CD14-positive monocyte (primary cell): ENCODE measurements around the gene CDH12. TPM values are rescaled to one million over a fixed set of nuclear protein-coding genes. Genes with fewer than 3 reads are reported as not detected.

Experiments used
- DNase-seq, 3 donors: peaks; one replicate each; pipeline ENCODE4 v3.0.0-alpha.2; 2011 to 2022
- H2AFZ ChIP-seq: 2 replicates; pipeline ENCODE4 v1.6.0; 2012; ENCODE audit warnings: mild to moderate bottlenecking, low read depth, low read length, inconsistent platforms; ENCODE audit not compliant: insufficient read depth, poor library complexity, severe bottlenecking
- H3K27ac ChIP-seq, 2 donors: 1 replicate in 1 of 2; 2 replicates in 1 of 2; pipeline ENCODE4 v1.5.1; 2012 to 2013; ENCODE audit warnings: low read length in 2 of 2, control low read depth in 1 of 2, inconsistent platforms in 1 of 2, low read depth in 1 of 2, mild to moderate bottlenecking in 1 of 2
- H3K27me3 ChIP-seq, 2 donors: one replicate each; pipeline versions ENCODE4 v1.6.0 to v1.6.1; 2011 to 2013; ENCODE audit warnings: low read length in 2 of 2; ENCODE audit not compliant: control insufficient read depth in 2 of 2, insufficient read depth in 2 of 2
- H3K36me3 ChIP-seq, 2 donors: replicated peaks in 1 of 2; 1 replicate in 1 of 2; 2 replicates in 1 of 2; pipeline versions ENCODE4 v1.5.1 to v1.6.1; 2012 to 2013; ENCODE audit warnings: low read length in 2 of 2, control low read depth in 1 of 2, inconsistent platforms in 1 of 2, mild to moderate bottlenecking in 1 of 2; ENCODE audit not compliant: insufficient read depth in 2 of 2, control insufficient read depth in 1 of 2
- H3K4me1 ChIP-seq, 2 donors: 1 replicate in 1 of 2; 2 replicates in 1 of 2; pipeline versions ENCODE4 v1.5.1 to v1.6.1; 2012 to 2013; ENCODE audit warnings: low read length in 2 of 2, control low read depth in 1 of 2, inconsistent platforms in 1 of 2, mild to moderate bottlenecking in 1 of 2, moderate library complexity in 1 of 2; ENCODE audit not compliant: insufficient read depth in 2 of 2, control insufficient read depth in 1 of 2
- H3K4me2 ChIP-seq: replicated peaks from 2 replicates; pipeline ENCODE3; 2012; ENCODE audit warnings: low read length, moderate library complexity, mild to moderate bottlenecking; ENCODE audit not compliant: poor library complexity, severe bottlenecking; ENCODE audit errors: extremely low read depth
- H3K4me3 ChIP-seq, 3 experiments: fragments of 200-600 bp in 1 of 3; sonication (generic) in 1 of 3; replicated peaks in 1 of 3; 1 replicate in 2 of 3; 2 replicates in 1 of 3; pipeline ENCODE4 v1.5.1; 2011 to 2013; ENCODE audit warnings: low read length in 3 of 3, mild to moderate bottlenecking in 3 of 3, control low read depth in 2 of 3, low read depth in 2 of 3, inconsistent platforms in 1 of 3, moderate library complexity in 1 of 3
- H3K79me2 ChIP-seq: 2 replicates; pipeline ENCODE4 v1.6.0; 2012; ENCODE audit warnings: mild to moderate bottlenecking, control low read depth, inconsistent platforms, low read length, moderate library complexity; ENCODE audit not compliant: insufficient read depth
- H3K9ac ChIP-seq: 2 replicates; pipeline ENCODE4 v1.6.0; 2017; ENCODE audit warnings: low read length, mild to moderate bottlenecking; ENCODE audit not compliant: insufficient read depth, poor library complexity, severe bottlenecking
- H3K9me3 ChIP-seq, 2 donors: replicated peaks in 1 of 2; 1 replicate in 1 of 2; 2 replicates in 1 of 2; pipeline versions ENCODE4 v1.5.1 to v1.6.1; 2012 to 2013; ENCODE audit warnings: low read length in 2 of 2, control low read depth in 1 of 2; ENCODE audit not compliant: control insufficient read depth in 1 of 2, insufficient read depth in 1 of 2
- H4K20me1 ChIP-seq: 2 replicates; pipeline ENCODE4 v1.6.0; 2012; ENCODE audit warnings: mild to moderate bottlenecking, low read length, control low read depth, moderate library complexity; ENCODE audit not compliant: insufficient read depth
- H3K27ac Mint-ChIP-seq, 7 donors: one replicate each; pipeline ENCODE4 v1.8.0; 2020; ENCODE audit warnings: mild to moderate bottlenecking in 7 of 7, mixed read lengths in 7 of 7, moderate library complexity in 6 of 7, inconsistent platforms in 2 of 7
- H3K27me3 Mint-ChIP-seq, 3 donors: one replicate each; pipeline ENCODE4 v1.8.0; 2021 to 2022; ENCODE audit warnings: low read depth in 3 of 3, mild to moderate bottlenecking in 3 of 3, mixed read lengths in 3 of 3, moderate library complexity in 3 of 3, inconsistent platforms in 1 of 3
- H3K36me3 Mint-ChIP-seq, 2 donors: one replicate each; pipeline ENCODE4 v1.8.0; 2020; ENCODE audit warnings: mixed read lengths in 2 of 2, inconsistent platforms in 1 of 2, mild to moderate bottlenecking in 1 of 2
- H3K4me1 Mint-ChIP-seq: one replicate; pipeline ENCODE4 v1.8.0; 2020; ENCODE audit warnings: mild to moderate bottlenecking, mixed read lengths
- H3K4me3 Mint-ChIP-seq, 2 donors: one replicate each; pipeline ENCODE4 v1.8.0; 2020; ENCODE audit warnings: mild to moderate bottlenecking in 2 of 2, mixed read lengths in 2 of 2, moderate library complexity in 1 of 2
- H3K9me3 Mint-ChIP-seq, 7 donors: one replicate each; pipeline ENCODE4 v1.8.0; 2020 to 2022; ENCODE audit warnings: mixed read lengths in 7 of 7, mild to moderate bottlenecking in 6 of 7, moderate library complexity in 6 of 7, inconsistent platforms in 2 of 7
- CTCF ChIP-seq: fragments of 200-600 bp; IDR thresholded peaks from one replicate; pipeline ENCODE4 v1.8.0; 2022; ENCODE audit warnings: antibody characterized with exemption, mild to moderate bottlenecking
- WGBS: methylation state at CpG from one replicate; pipeline ENCODE4 v1.1.5; 2013; ENCODE audit warnings: missing lambda C conversion rate; ENCODE audit not compliant: insufficient coverage; 5-methylcytosine and 5-hydroxymethylcytosine counted together
- intact Hi-C, 2 donors: fragments of 100-400 bp; cut with micrococcal nuclease; formaldehyde crosslinking; loops; one replicate each; pipeline versions ENCODE4 v1.15.0 to v1.15.1; 2023
- polyA plus RNA-seq, 3 donors: library from polyadenylated mRNA; depleted of rRNA in 1 of 3; unstranded in 2 of 3; stranded (reverse) in 1 of 3; fragments of 300-500 nt in 2 of 3; fragments of >200 nt in 1 of 3; fragmentation: Illumina TruSeq in 2 of 3; gene quantifications; 1 replicate in 2 of 3; 2 replicates in 1 of 3; pipeline ENCODE4 v1.2.3, GENCODE V29; 2012 to 2021

CDH12 gene
- polyA plus RNA-seq, 3 donors, result not detected

GRCh38 chr5:22598796-22599195 lies 254.3 kb downstream of the CDH12 start:
- H2AFZ ChIP-seq, result no peak overlapping the region
- no peaks in the 10 kb centered on the region for H3K36me3 Mint-ChIP-seq
- no peaks in the 10 kb centered on the region for H3K9me3 ChIP-seq
- H4K20me1 ChIP-seq, result no peaks in the 10 kb centered on the region
- WGBS, result no CpG with 5 or more reads among the region's 2 CpGs
- H3K9ac ChIP-seq, result no peak overlapping the region
- no peak overlapping the region for H3K4me3 ChIP-seq
- no peak for DNase-seq
- no peaks in the 10 kb centered on the region for H3K79me2 ChIP-seq
- H3K27ac ChIP-seq, result no peak overlapping the region
- H3K4me3 Mint-ChIP-seq, result no peak overlapping the region
- no peak overlapping the region for H3K27ac Mint-ChIP-seq
- H3K27me3 Mint-ChIP-seq, result peaks cover 0 to 2% (median 0%) of the 10 kb centered on the region in 3 donors
- TF ChIP-seq CTCF, result no peak
- H3K36me3 ChIP-seq, result no peaks in the 10 kb centered on the region
- no peaks in the 10 kb centered on the region for H3K4me1 ChIP-seq
- no peak overlapping the region for H3K4me2 ChIP-seq
- H3K9me3 Mint-ChIP-seq, result peaks cover 0 to 2% (median 0%) of the 10 kb centered on the region in 7 donors
- H3K27me3 ChIP-seq, result no peaks in the 10 kb centered on the region
- intact Hi-C loops, result no loop called here
- no peaks in the 10 kb centered on the region for H3K4me1 Mint-ChIP-seq

- no peak overlapping the region for H3K4me2 ChIP-seq
- H3K79me2 ChIP-seq, result no peaks in the 10 kb centered on the region
- intact Hi-C loops, result no loop called here
- Mint-ChIP-seq H3K4me3 (no peak overlapping the region), H3K36me3 (no peaks in the 10 kb centered on the region), H3K27ac (no peak overlapping the region), H3K27me3 (peaks cover 0 to under 1% (median 0%) of the 10 kb centered on the region in 3 donors), H3K9me3 (peaks cover 0 to 3% (median 0%) of the 10 kb centered on the region in 7 donors), H3K4me1 (no peaks in the 10 kb centered on the region)
- H3K27ac ChIP-seq, result no peak overlapping the region
- no peak overlapping the region for H2AFZ ChIP-seq
- no peaks in the 10 kb centered on the region for H3K9me3 ChIP-seq
- WGBS, result no CpG with 5 or more reads among the region's 1 CpG
- H3K36me3 ChIP-seq, result no peaks in the 10 kb centered on the region
- no peaks in the 10 kb centered on the region for H3K27me3 ChIP-seq
- no peaks in the 10 kb centered on the region for H3K4me1 ChIP-seq
- no peaks in the 10 kb centered on the region for H4K20me1 ChIP-seq
- H3K9ac ChIP-seq, result no peak overlapping the region
- no peak for TF ChIP-seq CTCF
- no peak overlapping the region for H3K4me3 ChIP-seq
- no peak for DNase-seq
Measured at GRCh38 chr5:22596404-22596970, 256.7 kb downstream of the CDH12 start.
